Heart left ventricle (tissue), 16 donors: ENCODE results near the gene MRPS11. TPM values are rescaled to one million over a fixed set of nuclear protein-coding genes. Genes with fewer than 3 reads are reported as not detected.

Source experiments
- ATAC-seq, 4 donors: fragments of 200-7000 bp; cut with Tn5 transposase; one replicate each; pipeline ENCODE4 v1.9.1; 2020 to 2022; ENCODE audit warnings: moderate library complexity in 4 of 4, mild to moderate bottlenecking in 3 of 4, moderate number of reproducible peaks in 1 of 4
- DNase-seq, 5 donors: peaks; one replicate each; pipeline ENCODE4 v3.0.0-alpha.2; 2020
- H3K27ac ChIP-seq, 12 donors: fragments of 200-600 bp; sonication (generic) in 4 of 12; one replicate each; pipeline versions ENCODE4 v1.5.0 to v1.8.0; 2016 to 2022; ENCODE audit warnings: mild to moderate bottlenecking in 2 of 12
- H3K27me3 ChIP-seq, 9 donors: fragments of 200-600 bp; sonication (generic) in 2 of 9; one replicate each; pipeline versions ENCODE4 v1.5.1 to v1.8.0; 2016 to 2022; ENCODE audit warnings: mild to moderate bottlenecking in 3 of 9
- H3K36me3 ChIP-seq, 9 donors: fragments of 200-600 bp; sonication (generic) in 2 of 9; one replicate each; pipeline versions ENCODE4 v1.5.0 to v1.8.0; 2018 to 2022; ENCODE audit warnings: mild to moderate bottlenecking in 2 of 9
- H3K4me1 ChIP-seq, 12 donors: fragments of 200-600 bp; sonication (generic) in 4 of 12; one replicate each; pipeline versions ENCODE4 v1.5.0 to v1.8.0; 2016 to 2022; ENCODE audit warnings: mild to moderate bottlenecking in 3 of 12
- H3K4me3 ChIP-seq, 12 donors: fragments of 200-600 bp; sonication (generic) in 4 of 12; one replicate each; pipeline versions ENCODE4 v1.5.0 to v1.8.0; 2017 to 2022; ENCODE audit warnings: mild to moderate bottlenecking in 9 of 12, moderate library complexity in 4 of 12
- H3K9me3 ChIP-seq, 12 donors: fragments of 200-600 bp; sonication (generic) in 4 of 12; one replicate each; pipeline versions ENCODE4 v1.5.0 to v1.8.0; 2016 to 2022; ENCODE audit warnings: mild to moderate bottlenecking in 1 of 12
- POLR2A ChIP-seq, 2 donors: fragments of 450-650 bp; IDR thresholded peaks; one replicate each; pipeline ENCODE4 v1.6.1; 2017; ENCODE audit warnings: antibody characterized with exemption in 2 of 2, mild to moderate bottlenecking in 2 of 2, moderate library complexity in 2 of 2
- WGBS, 4 donors: extraction: QIAGEN DNeasy Blood & Tissue Kit in 2 of 4; methylation state at CpG; one replicate each; pipeline versions ENCODE4 v1.1.5 to v1.1.7; 2013 to 2018; 5-methylcytosine and 5-hydroxymethylcytosine counted together
- intact Hi-C, 10 donors: fragments of 100-400 bp; cut with DNase I; formaldehyde crosslinking; loops; one replicate each; pipeline versions ENCODE4 v1.11.1 to v1.14.2; 2022
- polyA plus RNA-seq, 2 donors: library from polyadenylated mRNA; stranded (reverse); fragments of 200-250 nt; gene quantifications; one replicate each; pipeline ENCODE4 v1.2.3, GENCODE V29; 2013
- total RNA-seq, 9 donors: library from RNA; depleted of rRNA in 2 of 9; stranded (reverse); fragments of >200 nt in 2 of 9; fragmentation: NEBNext Ultra II Directional in 3 of 9; extraction: Animal tissue kit (Norgen Biotek cat#: 25700) in 3 of 9; gene quantifications; one replicate each; pipeline versions ENCODE4 v1.1.0 to v1.2.4, GENCODE V29; 2016 to 2023
- TF ChIP-seq, protein P1 (sequence below), 12 donors: fragments of 200-600 bp; sonication (generic) in 4 of 12; IDR thresholded peaks; one replicate each; pipeline versions ENCODE4 v1.5.0 to v1.8.0; 2018 to 2022; ENCODE audit warnings: antibody characterized with exemption in 12 of 12, mild to moderate bottlenecking in 5 of 12
- donor health status: ischemic (EF 13 %, LVEDD 7.1; RV severe dilation, severe dysfunction).
- donor health status: healthy with polysubstance abuse.
- donor health status: DM: no; HTN: yes; CAD: no.
- donor health status: DM: no; HTN: no; CAD: no.
- donor health status: ischemic (EF 25% LVEDD 6.9; RV normal size, moderate dysfunction).
- donor health status: ischemic (EF 25% LVEDD 5.7; RV mildly dilated, moderate dysfunction).
- donor health status: healthy.
- donor health status: DM: yes; HTN: yes; CAD: no.
- donor health status: ischemic (EF 35%, LVEDD 5.7; RV mildly dilated, moderate dysfunction).
- donor health status: nonischemic (EF 11% LVEDD 7.7; RV severe dilation, severe dysfunction).
- donor health status: DM: yes; HTN: yes; CAD: no.
- donor health status: PGD.
- donor health status: ischemic (EF 29% LVEDD 5.4; RV normal size, mild dysfunction).
- donor health status: nonischemic (EF 23%, LVEDD 6.1; RV moderate dilation, normal function).

Gene MRPS11
- total and polyA plus RNA-seq, 11 donors, result 49.7 to 77.9 (median 65.5) TPM

DNA sequence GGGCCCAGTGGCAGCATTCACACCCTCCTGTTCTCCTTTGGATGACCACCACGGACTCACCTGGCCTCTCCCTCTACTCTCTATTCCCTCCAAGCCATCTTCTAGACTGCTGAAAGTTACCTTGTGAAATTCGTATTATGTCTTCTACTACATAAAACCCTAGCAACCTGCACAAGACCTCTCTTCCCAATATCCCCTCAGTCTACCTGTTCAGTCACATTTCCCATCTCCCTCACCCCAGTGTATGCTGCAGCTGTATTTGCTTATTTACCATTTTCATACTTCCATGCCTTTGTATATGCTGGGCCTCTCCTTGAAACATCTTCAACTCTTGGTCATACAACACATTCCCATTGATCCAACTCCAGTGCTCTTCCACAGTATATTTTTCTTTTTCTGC is 43.7 kb downstream of the MRPS11 start:
- ATAC-seq, result no peak
- TF ChIP-seq POLR2A (IDR thresholded peaks at IDR 0.05), result no peak
- TF ChIP-seq, protein P1, sequence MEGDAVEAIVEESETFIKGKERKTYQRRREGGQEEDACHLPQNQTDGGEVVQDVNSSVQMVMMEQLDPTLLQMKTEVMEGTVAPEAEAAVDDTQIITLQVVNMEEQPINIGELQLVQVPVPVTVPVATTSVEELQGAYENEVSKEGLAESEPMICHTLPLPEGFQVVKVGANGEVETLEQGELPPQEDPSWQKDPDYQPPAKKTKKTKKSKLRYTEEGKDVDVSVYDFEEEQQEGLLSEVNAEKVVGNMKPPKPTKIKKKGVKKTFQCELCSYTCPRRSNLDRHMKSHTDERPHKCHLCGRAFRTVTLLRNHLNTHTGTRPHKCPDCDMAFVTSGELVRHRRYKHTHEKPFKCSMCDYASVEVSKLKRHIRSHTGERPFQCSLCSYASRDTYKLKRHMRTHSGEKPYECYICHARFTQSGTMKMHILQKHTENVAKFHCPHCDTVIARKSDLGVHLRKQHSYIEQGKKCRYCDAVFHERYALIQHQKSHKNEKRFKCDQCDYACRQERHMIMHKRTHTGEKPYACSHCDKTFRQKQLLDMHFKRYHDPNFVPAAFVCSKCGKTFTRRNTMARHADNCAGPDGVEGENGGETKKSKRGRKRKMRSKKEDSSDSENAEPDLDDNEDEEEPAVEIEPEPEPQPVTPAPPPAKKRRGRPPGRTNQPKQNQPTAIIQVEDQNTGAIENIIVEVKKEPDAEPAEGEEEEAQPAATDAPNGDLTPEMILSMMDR (IDR thresholded peaks at IDR 0.05), result no peak
- Histone ChIP-seq H3K4me1 (peaks cover 0 to 12% (median 0%) of the 10 kb centered on the region in 12 donors), H3K4me3 (no peak overlapping the region), H3K36me3 (peaks cover 0 to 96% (median 48%) of the 10 kb centered on the region in 9 donors), H3K9me3 (no peaks in the 10 kb centered on the region), H3K27me3 (no peaks in the 10 kb centered on the region), H3K27ac (no peak overlapping the region)
- WGBS, 4 donors, result 69 to 98% (median 95%) methylated on average over 2 of the region's 2 CpGs
- intact Hi-C loops, result no loop called here
- DNase-seq, result no peak

DNA sequence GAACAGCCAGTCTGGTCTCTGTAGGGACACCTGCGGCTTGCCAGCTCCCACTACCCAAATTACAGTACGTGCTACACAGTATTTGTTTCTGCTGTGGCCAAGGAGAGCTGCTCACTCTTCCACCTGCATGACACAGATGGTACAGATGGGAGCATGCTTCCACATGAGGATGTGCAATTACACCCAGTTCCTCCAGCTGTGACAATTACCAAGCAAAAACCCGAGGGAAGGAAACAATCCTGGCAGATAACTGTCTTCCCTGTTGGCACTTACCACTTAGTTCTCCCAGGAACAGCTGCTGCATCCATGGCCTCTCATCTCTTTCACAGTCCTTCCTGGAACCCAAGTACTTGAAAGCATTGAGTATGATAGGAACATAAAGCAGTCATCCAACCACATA is 44.6 kb downstream of the MRPS11 start:
- Histone ChIP-seq H3K27me3 (no peaks in the 10 kb centered on the region), H3K27ac (no peak overlapping the region), H3K36me3 (peaks cover 0 to 95% (median 56%) of the 10 kb centered on the region in 9 donors), H3K4me3 (no peak overlapping the region), H3K4me1 (peaks cover 0 to 2% (median 0%) of the 10 kb centered on the region in 12 donors), H3K9me3 (no peaks in the 10 kb centered on the region)
- TF ChIP-seq, protein P1 (IDR thresholded peaks at IDR 0.05), result no peak
- TF ChIP-seq POLR2A (IDR thresholded peaks at IDR 0.05), result no peak
- 79 to 90% (median 81%) methylated on average over 3 of the region's 3 CpGs for WGBS, 4 donors
- DNase-seq, result no peak
- ATAC-seq, result no peak
- intact Hi-C loops, result no loop called here

DNA sequence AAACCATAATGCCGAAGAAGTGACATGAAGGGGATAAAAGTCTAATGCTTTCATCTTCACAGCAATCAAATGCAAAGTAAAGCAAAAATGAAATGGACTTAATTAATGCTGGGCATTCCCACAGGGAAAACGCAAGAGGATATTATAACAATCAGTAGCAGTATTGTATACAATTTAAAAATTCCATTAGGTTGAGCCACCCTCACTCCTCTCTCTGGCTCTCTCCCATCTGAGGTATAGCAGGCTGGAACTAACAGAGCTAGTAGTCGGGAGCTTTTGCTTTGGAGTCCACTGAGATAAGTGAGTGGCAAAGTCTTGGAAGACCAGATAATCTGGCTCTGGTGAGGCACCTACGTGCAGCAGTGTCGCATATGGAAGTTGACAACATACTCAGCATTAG is 45.1 kb downstream of the MRPS11 start:
- peaks cover 0 to 90% (median 56%) of the 10 kb centered on the region in 9 donors for H3K36me3 ChIP-seq
- no peaks in the 10 kb centered on the region for H3K9me3 ChIP-seq
- H3K4me1 ChIP-seq, result no peaks in the 10 kb centered on the region
- DNase-seq (no peak), ATAC-seq (no peak)
- H3K4me3 ChIP-seq, result no peak overlapping the region
- intact Hi-C loops, result no loop called here
- H3K27me3 ChIP-seq, result no peaks in the 10 kb centered on the region
- WGBS, 4 donors, result 85 to 96% (median 88%) methylated on average over 5 of the region's 5 CpGs
- TF ChIP-seq, protein P1 (IDR thresholded peaks at IDR 0.05), result no peak
- no peak for TF ChIP-seq POLR2A (IDR thresholded peaks at IDR 0.05)
- H3K27ac ChIP-seq, result no peak overlapping the region

DNA sequence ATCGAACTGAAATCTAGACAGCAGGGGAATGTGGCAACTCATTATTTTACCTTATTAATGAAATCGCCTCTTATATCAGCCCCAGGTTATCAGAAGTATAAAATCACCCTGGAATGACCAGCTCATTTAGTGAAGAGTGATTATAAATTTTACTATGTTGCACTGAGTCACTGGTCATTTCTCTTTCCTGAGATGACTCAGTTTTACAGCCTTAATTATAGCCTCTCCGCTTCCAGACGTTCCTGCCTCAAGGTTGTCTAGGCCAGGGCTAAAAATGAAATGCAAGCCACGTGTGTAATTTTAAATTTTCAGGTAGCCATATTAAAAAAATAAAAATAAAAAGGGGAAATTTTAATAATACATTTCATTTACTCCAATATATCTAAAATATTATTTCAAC is 45.7 kb downstream of the MRPS11 start:
- Histone ChIP-seq H3K27me3 (no peaks in the 10 kb centered on the region), H3K36me3 (peaks cover 0 to 84% (median 52%) of the 10 kb centered on the region in 9 donors), H3K27ac (no peak overlapping the region), H3K4me3 (no peak overlapping the region), H3K4me1 (no peaks in the 10 kb centered on the region), H3K9me3 (no peaks in the 10 kb centered on the region)
- whole genome bisulfite sequencing, 4 donors, result 90 to 93% (median 91%) methylated on average over 5 of the region's 5 CpGs
- TF ChIP-seq POLR2A (IDR thresholded peaks at IDR 0.05), result no peak
- TF ChIP-seq, protein P1 (IDR thresholded peaks at IDR 0.05), result no peak
- DNase-seq (no peak), ATAC-seq (no peak)
- intact Hi-C loops, result no loop called here
